GM21576 (cell line): Measurements from ENCODE around the gene TP63.
"Not testable (repeated sequence)": the region's sequence is repeated elsewhere in the genome, so short reads cannot be mapped to it uniquely, and the experiment has no call there.

ENCODE experiments used
- ATAC-seq: cut with Tn5 transposase; IDR thresholded peaks from one replicate; pipeline ENCODE4 v1.9.1; 2021; ENCODE audit warnings: mild to moderate bottlenecking, moderate library complexity; ENCODE audit not compliant: unreplicated experiment

TP63 gene

DNA sequence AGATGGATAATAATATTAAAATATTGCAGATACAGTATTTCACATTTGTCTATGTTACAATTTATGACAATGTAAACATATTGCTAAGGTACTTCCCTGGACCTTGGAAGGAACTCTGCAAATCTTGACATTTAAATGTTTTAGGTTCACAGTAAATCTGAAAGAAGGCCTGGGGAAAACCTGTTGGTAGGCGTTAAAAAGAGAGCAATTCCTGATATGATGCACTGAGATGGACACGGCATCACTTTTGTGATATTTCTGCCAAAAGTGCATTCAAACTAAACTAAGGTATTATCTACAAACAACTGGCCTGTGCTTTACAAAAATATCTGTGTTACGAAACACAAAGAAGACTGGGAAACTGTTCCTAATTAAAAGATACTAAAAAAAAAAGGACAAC is 6.1 kb upstream of the TP63 start:
- ATAC-seq = no peak

GRCh38 chr3:189625572-189625971 is 5.6 kb upstream of the TP63 start:
- ATAC-seq = no peak

- ATAC-seq = no peak
Observed at GRCh38 chr3:189626286-189626685, 4.9 kb upstream of the TP63 start.

DNA sequence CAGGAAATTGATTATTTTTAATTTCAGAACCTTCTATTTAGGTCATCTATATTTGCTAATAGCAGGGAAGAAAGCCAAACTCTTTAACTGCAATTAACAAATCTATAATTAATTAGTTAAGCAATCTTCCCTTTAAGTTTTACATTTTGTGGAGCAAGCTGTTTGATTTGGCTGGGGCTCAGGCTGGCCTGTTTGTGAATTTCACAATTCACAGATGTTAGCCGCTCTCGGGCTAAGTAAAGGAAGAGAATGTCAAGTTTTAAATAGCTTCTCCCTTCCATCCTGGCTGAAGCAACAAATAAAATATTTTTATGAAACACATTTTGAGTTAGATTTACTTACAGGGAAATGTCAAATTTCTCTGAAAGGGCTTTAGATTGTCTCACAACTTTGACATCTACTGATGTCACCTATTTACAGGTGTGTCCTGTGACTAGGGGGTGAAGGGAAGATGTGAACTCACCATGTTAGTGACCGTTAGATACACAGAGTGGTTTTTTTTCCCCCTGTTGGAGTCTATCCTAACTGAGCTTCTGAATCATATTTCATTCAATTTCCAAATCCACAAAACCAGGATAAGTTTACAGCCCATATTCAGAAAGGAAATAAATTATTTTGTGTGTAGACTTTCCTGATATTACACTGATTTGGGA is 1.3 kb upstream of the TP63 start:
- ATAC-seq = no peak

DNA sequence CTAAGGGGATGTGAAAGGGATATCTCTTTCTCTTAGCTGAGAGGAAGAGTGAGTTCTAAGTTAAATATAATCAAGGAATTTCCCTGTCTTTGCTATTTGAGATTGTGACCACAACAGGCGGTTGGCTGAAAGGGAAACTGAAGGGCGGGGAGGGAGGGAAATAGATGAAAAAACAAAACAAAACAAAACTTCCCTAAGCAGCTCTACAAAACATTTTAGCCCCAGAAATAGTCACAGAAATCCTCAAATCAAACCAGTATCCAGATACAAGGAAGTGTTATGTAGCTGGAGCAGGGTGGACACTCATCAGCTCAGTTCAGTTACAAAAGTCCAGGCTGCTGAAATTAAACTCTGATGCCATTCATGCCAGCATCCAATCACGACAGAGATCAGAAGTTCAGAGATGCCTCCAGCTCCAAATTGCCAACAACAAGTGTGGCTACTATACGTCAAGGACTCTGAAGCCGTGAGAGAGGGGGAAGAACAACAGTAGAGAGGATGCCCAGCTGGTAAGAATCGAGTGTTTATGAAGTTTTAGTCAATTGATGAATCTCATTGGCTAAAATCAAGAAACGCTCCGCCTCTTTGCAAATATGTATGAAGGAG is 319 bp upstream of the TP63 start:
- peak; percentile 41 for ATAC-seq

GRCh38 chr3:189631409-189631808 is 220 bp downstream of the TP63 start:
- ATAC-seq = no peak

GRCh38 chr3:189632242-189632641 is 1.1 kb downstream of the TP63 start:
- ATAC-seq = no peak

- no peak for ATAC-seq
Observed at GRCh38 chr3:189635339-189635738, 4.2 kb downstream of the TP63 start.

- no peak for ATAC-seq
Observed at GRCh38 chr3:189636048-189636447, 4.9 kb downstream of the TP63 start.

- no peak for ATAC-seq
Observed at GRCh38 chr3:189637750-189638149, 6.6 kb downstream of the TP63 start.

- no peak for ATAC-seq
Observed at GRCh38 chr3:189638276-189639031, 7.3 kb downstream of the TP63 start.

- ATAC-seq = no peak
Observed at GRCh38 chr3:189641776-189642175, 10.6 kb downstream of the TP63 start.

GRCh38 chr3:189646853-189647542 is 15.8 kb downstream of the TP63 start:
- ATAC-seq = no peak

DNA sequence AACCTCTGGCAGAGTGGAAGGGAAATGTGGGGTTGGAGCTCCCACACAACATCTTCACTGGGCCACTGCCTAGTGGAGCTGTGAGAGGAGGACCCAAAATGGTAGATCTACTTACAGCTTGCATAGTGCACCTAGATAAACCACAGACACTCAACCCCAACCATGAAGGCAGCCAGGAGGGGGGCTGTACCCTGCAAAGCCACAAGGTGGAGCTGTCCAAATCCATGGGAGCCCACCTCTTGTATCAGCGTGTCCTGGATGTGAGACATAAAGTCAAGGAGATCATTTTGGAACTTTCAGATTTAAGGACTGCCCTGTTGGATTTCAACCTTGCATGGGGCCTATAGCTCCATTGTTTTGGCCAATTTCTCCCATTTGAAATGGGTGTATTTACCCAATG is 20.9 kb downstream of the TP63 start:
- ATAC-seq = no peak

GRCh38 chr3:189655617-189656016 is 24.4 kb downstream of the TP63 start:
- ATAC-seq = no peak

DNA sequence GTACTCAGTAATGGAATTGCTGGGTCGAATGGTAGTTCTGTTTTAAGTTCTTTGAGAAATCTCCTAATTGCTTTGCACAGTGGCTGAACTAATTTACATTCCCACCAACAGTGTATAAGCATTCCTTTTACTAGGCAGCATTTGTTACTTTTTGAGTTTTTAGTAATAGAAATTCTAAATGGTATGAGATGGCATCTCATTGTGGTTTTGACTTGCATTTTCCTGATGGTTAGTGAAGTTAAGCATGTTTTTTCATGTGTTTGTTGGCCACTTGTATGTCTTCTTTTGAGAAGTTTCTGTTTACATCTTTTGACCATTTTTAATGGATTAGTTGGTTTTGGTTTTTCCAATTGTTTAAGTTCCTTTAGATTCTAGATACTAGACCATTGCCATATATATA is 28.4 kb downstream of the TP63 start:
- ATAC-seq = no peak

DNA sequence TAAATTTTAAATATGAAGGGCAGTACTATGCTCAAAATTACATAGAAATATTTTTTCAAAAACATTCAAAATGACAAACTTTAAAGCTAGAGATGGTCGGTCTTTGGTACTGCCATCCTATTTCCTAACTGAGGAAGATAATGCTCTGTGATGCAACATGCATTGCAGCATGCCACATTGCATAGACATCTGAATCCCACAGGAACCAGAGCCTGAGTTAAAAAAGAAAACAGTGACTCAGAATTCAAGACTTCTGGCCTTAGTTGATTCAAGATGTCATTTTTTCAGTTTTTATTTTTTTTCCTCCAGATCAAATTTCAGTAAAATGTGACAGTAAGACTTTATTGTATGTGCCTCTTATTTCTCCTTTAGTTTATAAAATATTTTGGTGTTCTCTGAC is 33.1 kb downstream of the TP63 start:
- no peak for ATAC-seq

- not testable (repeated sequence) for ATAC-seq
Observed at GRCh38 chr3:189672346-189672745, 41.2 kb downstream of the TP63 start.

DNA sequence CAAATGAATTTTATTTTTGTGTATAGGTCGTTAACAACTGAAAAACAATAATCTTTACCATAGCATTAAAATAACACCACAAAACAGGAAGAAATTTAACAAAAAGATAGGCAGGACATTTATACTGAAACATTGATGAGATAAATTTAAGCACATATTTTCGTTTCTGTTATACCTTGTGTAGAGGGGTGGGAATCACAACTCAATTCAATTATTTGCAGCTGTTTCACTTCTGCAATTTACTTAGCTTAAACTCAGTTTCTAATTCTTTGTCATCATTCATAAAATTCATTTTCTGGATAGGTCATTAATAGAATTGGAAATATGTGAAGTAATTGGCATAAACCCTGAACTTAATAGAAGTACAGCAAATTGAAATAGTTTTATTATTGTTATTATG is 42.3 kb downstream of the TP63 start:
- peak; percentile 90 for ATAC-seq

DNA sequence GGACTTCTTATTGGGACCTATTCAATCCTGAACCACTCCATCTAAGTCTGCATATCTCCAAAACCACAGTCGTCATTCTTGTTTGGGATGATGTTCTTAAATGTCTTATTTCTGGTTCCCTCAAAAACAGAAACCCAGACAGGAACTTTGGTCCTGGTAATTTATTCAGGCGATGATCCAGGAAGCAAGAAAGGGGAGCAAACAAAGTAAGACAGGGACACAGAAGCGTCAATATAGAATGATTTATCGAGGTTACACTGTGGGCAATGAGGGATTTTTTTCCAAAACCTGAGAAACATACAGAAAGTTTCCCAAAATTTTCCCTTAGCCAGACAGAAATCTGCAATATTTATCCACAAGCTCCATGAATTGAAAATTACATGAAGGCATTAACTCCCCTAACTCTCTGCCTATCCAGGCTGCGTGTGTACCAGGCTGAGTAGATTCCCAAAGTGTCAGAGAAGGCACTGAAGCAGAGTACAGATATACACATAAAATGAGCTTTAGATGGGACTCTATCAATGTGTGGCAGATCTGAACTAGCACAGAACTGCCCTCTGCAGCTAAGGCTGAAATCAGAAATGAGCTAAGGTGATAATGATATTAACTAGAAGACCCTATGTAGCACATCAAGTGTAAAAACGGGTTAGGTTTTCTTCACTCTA is 43.2 kb downstream of the TP63 start:
- ATAC-seq = no peak

- ATAC-seq = no peak
Observed at GRCh38 chr3:189677667-189678066, 46.5 kb downstream of the TP63 start.
